Fibroblast of the aortic adventitia (primary cell): Measurements from ENCODE around the gene LZTS3. TPM values are rescaled to one million over a fixed set of nuclear protein-coding genes. Genes with fewer than 3 reads are reported as not detected.

Experiments used
- DNase-seq: peaks from one replicate; pipeline ENCODE4 v3.0.0-alpha.2; 2010; ENCODE audit warnings: low read depth
- H3K4me3 ChIP-seq: 2 replicates; pipeline ENCODE4 v1.5.1; 2011; ENCODE audit warnings: low read depth, mild to moderate bottlenecking, control low read depth, low read length, moderate library complexity
- total RNA-seq: library from RNA; depleted of rRNA; stranded (reverse); fragments of >200 nt; gene quantifications from 2 replicates; pipeline ENCODE4 v1.2.3, GENCODE V29; 2012; ENCODE audit warnings: low replicate concordance
- TF ChIP-seq, protein P1 (sequence below): IDR thresholded peaks from 2 replicates; pipeline ENCODE4 v1.5.1; 2011; ENCODE audit warnings: mild to moderate bottlenecking, low read length, control low read depth, inconsistent platforms; ENCODE audit not compliant: insufficient read depth

The LZTS3 gene
- total RNA-seq, 1 donor, result 3.6 TPM

DNA sequence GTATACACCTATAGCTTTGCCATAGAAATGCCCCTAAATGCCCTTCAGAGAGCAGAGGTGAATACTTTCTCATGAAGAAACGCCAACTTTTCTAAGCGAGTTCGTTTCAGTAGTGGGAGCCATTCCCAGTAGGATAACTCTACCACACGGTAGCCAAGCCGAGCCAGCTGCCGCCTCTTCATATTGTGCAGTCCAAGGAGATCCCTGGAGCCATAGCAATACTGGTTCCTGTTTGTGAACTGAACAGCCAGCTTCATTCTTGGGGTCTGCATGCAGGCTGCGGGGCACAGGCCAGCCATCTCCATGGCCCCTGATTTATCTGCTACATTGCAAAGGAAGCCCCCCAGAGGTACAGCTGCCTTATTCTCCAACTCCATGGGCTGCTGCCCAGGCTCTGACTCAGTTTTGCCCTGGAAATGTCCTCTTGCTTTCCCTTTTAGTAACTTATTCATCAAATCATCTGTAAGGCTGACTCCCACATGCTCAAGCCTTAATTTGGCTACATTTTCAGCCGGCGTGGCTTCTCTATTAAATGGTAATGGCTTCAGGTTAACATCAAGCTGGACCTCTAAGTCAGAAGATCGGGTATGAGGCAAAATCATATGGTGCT, 26.5 kb downstream of the LZTS3 start:
- TF ChIP-seq, protein P1, sequence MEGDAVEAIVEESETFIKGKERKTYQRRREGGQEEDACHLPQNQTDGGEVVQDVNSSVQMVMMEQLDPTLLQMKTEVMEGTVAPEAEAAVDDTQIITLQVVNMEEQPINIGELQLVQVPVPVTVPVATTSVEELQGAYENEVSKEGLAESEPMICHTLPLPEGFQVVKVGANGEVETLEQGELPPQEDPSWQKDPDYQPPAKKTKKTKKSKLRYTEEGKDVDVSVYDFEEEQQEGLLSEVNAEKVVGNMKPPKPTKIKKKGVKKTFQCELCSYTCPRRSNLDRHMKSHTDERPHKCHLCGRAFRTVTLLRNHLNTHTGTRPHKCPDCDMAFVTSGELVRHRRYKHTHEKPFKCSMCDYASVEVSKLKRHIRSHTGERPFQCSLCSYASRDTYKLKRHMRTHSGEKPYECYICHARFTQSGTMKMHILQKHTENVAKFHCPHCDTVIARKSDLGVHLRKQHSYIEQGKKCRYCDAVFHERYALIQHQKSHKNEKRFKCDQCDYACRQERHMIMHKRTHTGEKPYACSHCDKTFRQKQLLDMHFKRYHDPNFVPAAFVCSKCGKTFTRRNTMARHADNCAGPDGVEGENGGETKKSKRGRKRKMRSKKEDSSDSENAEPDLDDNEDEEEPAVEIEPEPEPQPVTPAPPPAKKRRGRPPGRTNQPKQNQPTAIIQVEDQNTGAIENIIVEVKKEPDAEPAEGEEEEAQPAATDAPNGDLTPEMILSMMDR, result no peak
- no peak for DNase-seq
- H3K4me3 ChIP-seq, result no peak overlapping the region

GRCh38 chr20:3141757-3142156, 31.6 kb downstream of the LZTS3 start:
- DNase-seq, result no peak
- no peak overlapping the region for H3K4me3 ChIP-seq
- TF ChIP-seq, protein P1, result no peak

DNA sequence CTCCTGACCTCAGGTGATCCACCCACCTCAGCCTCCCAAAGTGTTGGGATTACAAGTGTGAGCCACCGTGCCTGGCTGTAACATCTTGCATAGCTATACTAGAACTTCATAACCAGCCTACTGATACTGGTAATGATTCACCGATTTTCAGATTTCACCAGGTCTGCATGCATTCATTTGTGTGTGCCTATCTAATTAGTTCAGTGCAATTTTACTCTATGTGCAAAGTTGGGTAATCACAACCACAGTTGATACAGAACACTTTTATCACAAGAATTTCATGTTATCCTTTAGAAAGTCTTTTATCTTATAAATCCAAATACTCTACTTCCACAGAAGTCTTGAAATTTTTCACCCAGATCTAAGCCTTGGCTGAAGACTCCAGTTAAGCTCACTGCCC, 35.9 kb downstream of the LZTS3 start:
- no peak overlapping the region for H3K4me3 ChIP-seq
- no peak for DNase-seq
- TF ChIP-seq, protein P1, result no peak

DNA sequence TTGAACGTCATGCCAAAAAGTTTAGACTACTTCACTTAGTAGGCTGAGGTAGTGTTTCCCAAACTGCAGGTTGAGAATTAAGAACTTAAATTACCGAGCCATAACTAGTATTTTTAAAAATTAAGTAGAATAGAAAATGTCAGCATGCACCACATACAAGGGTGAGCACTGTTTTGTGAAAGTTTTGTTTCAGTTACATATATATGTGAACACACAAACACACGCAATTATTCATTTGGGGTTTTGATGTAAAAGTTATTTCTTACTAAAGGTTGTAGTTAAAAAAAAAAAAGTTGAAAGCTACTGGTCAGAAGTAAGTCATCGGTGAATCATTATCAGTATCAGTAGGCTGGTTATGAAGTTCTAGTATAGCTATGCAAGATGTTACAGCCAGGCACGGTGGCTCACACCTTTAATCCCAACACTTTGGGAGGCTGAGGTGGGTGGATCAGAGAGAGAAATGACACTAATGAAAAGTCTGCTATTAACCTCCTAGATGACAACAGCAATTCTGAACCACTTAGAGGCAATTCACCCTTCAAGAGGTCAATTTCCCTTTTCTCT, 37.8 kb downstream of the LZTS3 start:
- TF ChIP-seq, protein P1, result no peak
- H3K4me3 ChIP-seq, result no peak overlapping the region
- no peak for DNase-seq

DNA sequence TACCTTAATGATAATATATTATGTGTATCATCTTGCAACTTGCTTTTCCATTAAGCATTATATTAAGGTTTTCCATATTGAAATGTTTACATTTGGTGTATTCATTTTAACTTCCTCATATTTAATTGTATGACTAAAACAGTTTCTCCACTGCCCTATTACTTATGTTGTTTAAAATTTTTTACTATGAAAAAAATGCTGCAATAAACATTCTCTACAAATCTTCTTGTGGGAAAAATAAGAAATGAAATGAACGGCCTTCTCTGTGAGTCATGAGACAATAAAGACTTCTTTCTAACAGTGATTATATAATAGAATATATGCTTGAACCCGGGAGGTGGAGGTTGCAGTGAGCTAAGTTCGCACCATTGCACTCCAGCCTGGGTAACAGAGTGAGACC, 39.2 kb downstream of the LZTS3 start:
- H3K4me3 ChIP-seq, result no peak overlapping the region
- TF ChIP-seq, protein P1, result no peak
- no peak for DNase-seq

DNA sequence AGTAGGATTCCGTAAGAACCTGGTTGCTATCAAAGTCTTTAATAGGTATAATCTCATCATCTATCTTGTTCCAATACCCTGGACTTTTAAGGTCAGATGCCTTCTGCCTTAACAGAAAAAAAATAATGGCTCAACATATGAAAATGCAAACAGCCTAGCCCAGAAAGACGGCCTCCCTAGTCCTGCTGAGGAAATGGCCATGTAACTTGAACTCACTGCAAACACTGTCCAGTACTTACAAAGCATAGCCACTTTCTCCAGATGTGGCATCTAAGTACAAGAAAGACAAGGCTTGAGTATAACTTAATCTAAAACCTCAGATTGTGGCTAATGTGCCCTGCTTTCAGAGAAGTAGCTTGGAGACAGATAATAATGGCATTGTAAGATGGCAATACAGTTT, 40.2 kb downstream of the LZTS3 start:
- H3K4me3 ChIP-seq, result no peak overlapping the region
- TF ChIP-seq, protein P1, result no peak
- no peak for DNase-seq
